HG03432 (cell line): ENCODE measurements around the gene MRPS7.
A peak's percentile ranks its signal among the peaks of the same experiment; 100 is the strongest.
"Not testable (repeated sequence)": the region's sequence is repeated elsewhere in the genome, so short reads cannot be mapped to it uniquely, and the experiment has no call there.

Source experiments
- ATAC-seq: cut with Tn5 transposase; IDR thresholded peaks from one replicate; pipeline ENCODE4 v1.9.1; 2021; ENCODE audit warnings: mild to moderate bottlenecking, moderate library complexity; ENCODE audit not compliant: unreplicated experiment

The MRPS7 gene

GRCh38 chr17:75242461-75243042, 19.1 kb upstream of the MRPS7 start:
- ATAC-seq: no peak

GRCh38 chr17:75244133-75244866, 17.4 kb upstream of the MRPS7 start:
- no peak for ATAC-seq

DNA sequence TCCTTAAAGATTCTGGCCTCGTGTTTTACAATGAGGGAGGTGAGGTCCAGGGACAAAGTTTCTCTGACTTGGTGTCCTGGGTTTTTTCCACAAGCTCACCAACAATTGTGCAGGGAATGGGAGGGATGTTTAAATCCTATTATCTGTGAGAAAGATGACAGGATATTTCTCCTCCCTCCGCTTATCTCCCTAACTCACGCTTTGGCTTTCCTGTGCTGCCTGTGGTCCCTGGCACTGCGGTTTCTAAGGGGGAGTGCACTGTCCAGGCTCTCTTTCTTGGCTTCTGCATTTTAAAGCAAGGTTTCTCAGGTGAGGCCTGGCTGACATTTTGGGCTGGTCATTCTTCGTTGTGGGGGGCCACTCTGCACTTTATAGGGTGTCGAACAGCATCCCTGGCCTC, 16.7 kb upstream of the MRPS7 start:
- no peak for ATAC-seq

DNA sequence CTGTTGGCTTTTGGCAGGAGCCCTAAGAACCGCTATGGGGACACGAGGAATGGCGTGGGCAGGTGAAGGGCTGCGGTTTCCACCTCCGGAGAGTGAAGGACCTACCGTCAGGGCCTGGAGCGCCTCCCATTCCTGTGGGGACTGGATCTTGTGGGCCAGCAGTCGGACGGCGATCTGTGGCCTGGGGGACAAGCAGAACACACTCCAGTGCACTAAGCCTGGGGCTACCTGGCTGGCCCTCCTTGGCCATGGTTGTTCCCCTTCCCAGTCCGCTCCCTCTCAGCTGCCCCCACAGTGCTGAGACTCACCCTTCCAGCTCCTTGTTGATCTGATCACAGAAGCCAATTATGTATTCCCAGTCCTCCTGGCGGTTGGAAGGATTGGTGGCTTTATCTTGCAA, 15.3 kb upstream of the MRPS7 start:
- ATAC-seq: no peak

DNA sequence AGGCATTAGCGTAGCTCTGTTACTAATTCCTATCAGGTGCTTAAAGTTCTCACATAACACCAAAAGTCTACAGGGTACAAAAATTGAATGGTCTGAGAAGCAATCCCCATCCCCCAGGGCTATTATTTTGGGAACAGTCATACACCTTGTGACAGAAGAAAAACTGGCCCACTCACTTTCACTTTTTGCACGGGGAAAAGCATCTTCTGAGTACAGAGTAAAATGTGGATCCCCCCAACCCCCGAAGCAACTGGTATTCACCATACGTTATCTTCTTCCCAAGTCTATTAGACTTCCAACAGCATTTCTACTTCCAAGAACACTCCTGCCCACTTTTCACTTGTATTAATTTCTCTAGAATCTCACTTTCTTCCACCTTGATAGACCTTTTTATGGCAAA, 12.1 kb upstream of the MRPS7 start:
- ATAC-seq: no peak

- peak; percentile 89 for ATAC-seq
Observed at GRCh38 chr17:75250009-75250471, 11.6 kb upstream of the MRPS7 start.

GRCh38 chr17:75252039-75252816, 9.5 kb upstream of the MRPS7 start:
- ATAC-seq: no peak

- ATAC-seq: not testable (repeated sequence)
Observed at GRCh38 chr17:75255954-75256698, 5.6 kb upstream of the MRPS7 start.

- not testable (repeated sequence) for ATAC-seq
Observed at GRCh38 chr17:75257228-75257627, 4.5 kb upstream of the MRPS7 start.

- ATAC-seq: peak; percentile 20
Observed at GRCh38 chr17:75260641-75261335, 891 bp upstream of the MRPS7 start.

GRCh38 chr17:75262112-75262606, 480 bp downstream of the MRPS7 start:
- no peak for ATAC-seq

GRCh38 chr17:75263055-75263454, 1.4 kb downstream of the MRPS7 start:
- no peak for ATAC-seq

GRCh38 chr17:75265614-75266315, 4.1 kb downstream of the MRPS7 start:
- ATAC-seq: no peak

DNA sequence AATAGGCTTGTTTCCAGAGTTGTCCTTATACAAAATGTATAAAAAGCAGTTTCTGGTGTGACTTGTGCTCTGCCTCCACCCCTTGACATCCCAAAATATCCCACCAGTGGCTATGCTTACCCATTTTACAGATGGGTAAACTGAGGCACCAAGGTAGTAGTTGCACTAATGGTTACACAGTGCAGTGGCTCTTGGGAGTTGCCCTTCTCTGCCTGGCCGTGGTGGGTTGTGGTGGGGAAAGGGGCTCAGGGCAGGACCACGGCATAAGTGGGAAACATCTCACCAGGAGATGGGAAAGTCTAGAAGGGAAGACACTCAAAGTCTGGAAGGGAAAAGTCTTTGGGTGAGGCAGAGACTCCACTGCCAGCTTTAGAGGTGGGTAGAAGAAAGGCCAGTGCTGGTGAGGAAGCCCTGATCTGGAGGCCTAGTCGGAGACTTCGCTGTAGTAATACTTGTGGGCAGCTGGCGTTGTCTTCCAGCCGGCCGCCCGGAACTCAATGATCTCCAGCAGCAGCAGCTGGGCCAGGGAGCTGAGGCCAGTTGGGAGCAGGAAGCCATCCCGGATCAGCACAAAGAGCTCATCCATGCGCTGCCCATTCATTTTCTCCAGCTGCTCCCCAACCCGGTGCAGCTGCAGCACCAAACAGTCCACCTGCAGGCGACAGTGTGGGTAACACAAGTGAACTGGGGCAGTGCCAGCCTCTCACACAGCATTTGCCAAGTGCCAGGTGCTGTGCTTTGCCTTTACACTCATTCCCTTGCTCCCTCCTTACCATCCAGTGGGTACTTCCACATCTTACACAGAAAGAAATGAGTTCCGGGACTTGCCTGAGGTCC, 4.9 kb downstream of the MRPS7 start:
- ATAC-seq: no peak

- ATAC-seq: no peak
Observed at GRCh38 chr17:75267153-75267410, 5.4 kb downstream of the MRPS7 start.

GRCh38 chr17:75267411-75268232, 5.9 kb downstream of the MRPS7 start:
- ATAC-seq: no peak

- ATAC-seq: no peak
Observed at GRCh38 chr17:75269844-75270217, 8.2 kb downstream of the MRPS7 start.

DNA sequence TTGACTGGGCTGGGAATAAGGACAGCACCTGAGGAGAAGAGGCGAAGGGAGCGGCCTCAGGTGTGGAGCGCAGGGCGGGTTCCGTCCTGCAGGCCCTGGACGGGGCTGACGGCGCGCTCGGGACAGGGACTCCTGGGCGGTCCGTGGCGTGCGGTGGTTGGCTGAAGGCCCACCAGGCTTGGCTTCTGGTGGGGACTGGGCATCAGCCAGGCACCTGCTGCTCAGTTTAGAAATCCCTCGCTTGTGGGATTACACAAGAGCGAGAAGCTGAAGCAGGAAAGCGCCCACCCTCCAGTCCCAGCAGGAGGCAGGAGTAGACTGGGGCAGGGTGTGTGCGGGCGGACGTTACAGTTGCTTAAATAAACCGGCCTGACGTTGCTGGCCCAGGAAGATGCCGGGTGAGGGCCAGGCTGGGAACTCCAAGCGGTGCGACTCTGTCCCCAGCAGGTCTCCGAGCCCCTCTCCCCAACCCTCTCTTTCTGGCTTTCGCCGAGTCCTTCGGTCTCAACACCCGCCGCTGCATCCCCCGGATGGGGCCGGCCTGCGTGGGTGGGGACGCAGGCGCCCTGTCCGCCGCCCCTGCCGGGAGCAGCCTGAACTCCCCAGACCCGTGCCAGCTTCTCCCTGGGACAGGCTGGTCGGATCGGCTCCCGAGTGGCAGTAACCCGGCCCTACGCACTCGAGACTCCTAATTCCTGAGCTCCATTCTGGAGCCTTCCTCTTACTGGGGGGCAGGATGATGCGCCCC, 8.7 kb downstream of the MRPS7 start:
- peak; percentile 37 for ATAC-seq
